Endothelial cell of umbilical vein (primary cell): ENCODE data around the gene POLR2J.

Source experiments
- JUN ChIP-seq: IDR thresholded peaks from 2 replicates; pipeline ENCODE4 v1.6.1; 2011; ENCODE audit warnings: borderline replicate concordance, low read depth; ENCODE audit not compliant: insufficient read length, insufficient read depth
- POLR2A ChIP-seq: IDR thresholded peaks from 2 replicates; pipeline ENCODE4 v1.6.1; 2012; ENCODE audit warnings: low read depth, mild to moderate bottlenecking, control low read depth, low read length
- POLR2AphosphoS5 ChIP-seq: IDR thresholded peaks from 2 replicates; pipeline ENCODE4 v1.6.1; 2012; ENCODE audit warnings: low read depth, mild to moderate bottlenecking, control low read depth, low read length, moderate library complexity; ENCODE audit not compliant: insufficient read depth
- TF ChIP-seq, protein P1 (sequence below), 2 donors: IDR thresholded peaks; 1 replicate in 1 of 2; 2 replicates in 1 of 2; pipeline ENCODE4 v1.5.1; 2011; ENCODE audit warnings: low read length in 2 of 2, mild to moderate bottlenecking in 2 of 2, moderate library complexity in 2 of 2, control low read depth in 1 of 2, inconsistent platforms in 1 of 2, low read depth in 1 of 2; ENCODE audit not compliant: insufficient read depth in 1 of 2; ENCODE audit errors: extremely low read depth in 1 of 2

DNA sequence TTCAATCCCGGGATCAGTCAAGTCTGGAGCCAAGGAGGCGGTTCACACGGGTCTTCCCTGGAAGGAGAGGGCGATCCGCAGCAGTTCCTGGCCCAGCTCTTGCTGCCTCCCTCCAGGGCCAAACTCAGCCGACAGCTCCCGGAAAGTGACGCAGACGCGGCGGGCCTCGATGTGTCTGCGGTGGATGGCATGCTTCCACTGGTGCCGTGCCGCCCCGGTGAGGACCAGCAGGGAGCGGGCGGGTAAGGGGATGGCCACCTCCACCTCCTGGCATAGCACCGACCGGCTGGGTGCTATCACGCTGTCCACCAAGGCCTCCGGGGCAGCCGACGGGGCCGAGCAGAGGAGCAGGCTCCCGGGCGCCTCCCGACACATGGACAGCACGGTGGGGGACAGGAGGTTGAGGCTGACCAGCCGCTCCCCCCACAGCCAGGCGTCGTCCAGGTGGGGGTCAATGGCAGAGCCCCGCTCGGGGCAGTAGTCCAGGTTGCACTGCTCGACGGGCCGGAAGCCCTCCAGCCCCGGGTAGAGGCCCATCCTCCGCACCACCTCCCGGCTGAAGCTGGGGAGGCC lies 21.3 kb downstream of the POLR2J start:
- TF ChIP-seq, protein P1, sequence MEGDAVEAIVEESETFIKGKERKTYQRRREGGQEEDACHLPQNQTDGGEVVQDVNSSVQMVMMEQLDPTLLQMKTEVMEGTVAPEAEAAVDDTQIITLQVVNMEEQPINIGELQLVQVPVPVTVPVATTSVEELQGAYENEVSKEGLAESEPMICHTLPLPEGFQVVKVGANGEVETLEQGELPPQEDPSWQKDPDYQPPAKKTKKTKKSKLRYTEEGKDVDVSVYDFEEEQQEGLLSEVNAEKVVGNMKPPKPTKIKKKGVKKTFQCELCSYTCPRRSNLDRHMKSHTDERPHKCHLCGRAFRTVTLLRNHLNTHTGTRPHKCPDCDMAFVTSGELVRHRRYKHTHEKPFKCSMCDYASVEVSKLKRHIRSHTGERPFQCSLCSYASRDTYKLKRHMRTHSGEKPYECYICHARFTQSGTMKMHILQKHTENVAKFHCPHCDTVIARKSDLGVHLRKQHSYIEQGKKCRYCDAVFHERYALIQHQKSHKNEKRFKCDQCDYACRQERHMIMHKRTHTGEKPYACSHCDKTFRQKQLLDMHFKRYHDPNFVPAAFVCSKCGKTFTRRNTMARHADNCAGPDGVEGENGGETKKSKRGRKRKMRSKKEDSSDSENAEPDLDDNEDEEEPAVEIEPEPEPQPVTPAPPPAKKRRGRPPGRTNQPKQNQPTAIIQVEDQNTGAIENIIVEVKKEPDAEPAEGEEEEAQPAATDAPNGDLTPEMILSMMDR (IDR thresholded peaks at IDR 0.05; ENCODE audit: extremely low read depth in 1 of 2, insufficient read depth in 1 of 2, low read depth in 1 of 2, low read length in 2 of 2): no peak
- TF ChIP-seq POLR2AphosphoS5: no peak
- no peak for TF ChIP-seq POLR2A
- TF ChIP-seq JUN: no peak
